Erythroblast (primary cell): ENCODE data around the gene ATG10.

Experiments used
- GATA1 ChIP-seq: IDR thresholded peaks from 2 replicates; pipeline ENCODE4 v1.6.1; 2011; ENCODE audit warnings: low read depth, mild to moderate bottlenecking, control low read depth, low read length, moderate library complexity
- POLR2A ChIP-seq: IDR thresholded peaks from 2 replicates; pipeline ENCODE4 v1.6.1; 2011; ENCODE audit warnings: mild to moderate bottlenecking, low read length

GRCh38 chr5:82252744-82253143, 280.9 kb downstream of the ATG10 start:
- TF ChIP-seq POLR2A: no peak
- no peak for TF ChIP-seq GATA1
